GM12891 (cell line): Measurements from ENCODE around the gene HCN4.

Source experiments
- PAX5 ChIP-seq: IDR thresholded peaks from 2 replicates; pipeline ENCODE4 v1.6.1; 2011; ENCODE audit warnings: low read length, moderate library complexity, mild to moderate bottlenecking; ENCODE audit not compliant: insufficient read depth, severe bottlenecking
- POLR2A ChIP-seq: IDR thresholded peaks from 2 replicates; pipeline ENCODE4 v1.6.1; 2011; ENCODE audit warnings: low read depth, low read length, control low read depth

- TF ChIP-seq POLR2A: no peak
- no peak for TF ChIP-seq PAX5
Observed at GRCh38 chr15:73296609-73297353, 72.0 kb downstream of the HCN4 start.
